Fibroblast of lung (primary cell): ENCODE measurements around the gene FHDC1. TPM values are rescaled to one million over a fixed set of nuclear protein-coding genes. Genes with fewer than 3 reads are reported as not detected.
A peak's percentile ranks its signal among the peaks of the same experiment; 100 is the strongest.

ENCODE experiments used
- DNase-seq, 2 donors: peaks; one replicate each; pipeline versions ENCODE4 v3.0.0 to v3.0.0-alpha.2; 2010; ENCODE audit warnings: low read depth in 2 of 2
- H2AFZ ChIP-seq: 2 replicates; pipeline ENCODE4 v1.5.1; 2012; ENCODE audit warnings: low read length, control low read depth, inconsistent platforms
- H3K27ac ChIP-seq: 2 replicates; pipeline ENCODE4 v1.5.1; 2011; ENCODE audit warnings: low read length, control low read depth; ENCODE audit not compliant: insufficient read depth
- H3K27me3 ChIP-seq: 2 replicates; pipeline ENCODE4 v1.5.1; 2011; ENCODE audit warnings: mild to moderate bottlenecking, low read length; ENCODE audit not compliant: control insufficient read depth, insufficient read depth
- H3K36me3 ChIP-seq: 2 replicates; pipeline ENCODE4 v1.5.1; 2011; ENCODE audit warnings: low read length; ENCODE audit not compliant: control insufficient read depth, insufficient read depth
- H3K4me1 ChIP-seq: 2 replicates; pipeline ENCODE4 v1.5.1; 2011; ENCODE audit warnings: low read length; ENCODE audit not compliant: control insufficient read depth, insufficient read depth; ENCODE audit errors: extremely low read depth
- H3K4me2 ChIP-seq: 2 replicates; pipeline ENCODE4 v1.5.1; 2011; ENCODE audit warnings: low read length, control low read depth; ENCODE audit not compliant: insufficient read depth; ENCODE audit errors: extremely low read depth
- H3K4me3 ChIP-seq, 4 experiments: fragments of 200-600 bp in 1 of 4; sonication (generic) in 1 of 4; replicated peaks in 1 of 4; 2 replicates each; pipeline ENCODE4 v1.5.1; 2011 to 2016; ENCODE audit warnings: low read length in 4 of 4, low read depth in 3 of 4, mild to moderate bottlenecking in 3 of 4, control low read depth in 2 of 4, inconsistent platforms in 1 of 4, mixed read lengths in 1 of 4; ENCODE audit not compliant: insufficient read depth in 1 of 4; ENCODE audit errors: control extremely low read depth in 1 of 4
- H3K79me2 ChIP-seq: 2 replicates; pipeline ENCODE4 v1.5.1; 2012; ENCODE audit warnings: mild to moderate bottlenecking, low read length, inconsistent platforms; ENCODE audit not compliant: control insufficient read depth, insufficient read depth
- H3K9ac ChIP-seq: 2 replicates; pipeline ENCODE4 v1.5.1; 2011; ENCODE audit warnings: mild to moderate bottlenecking, low read length, control low read depth; ENCODE audit not compliant: insufficient read depth
- H3K9me3 ChIP-seq: 2 replicates; pipeline ENCODE4 v1.5.1; 2012; ENCODE audit warnings: low read depth, low read length; ENCODE audit not compliant: control insufficient read depth, insufficient read depth
- H4K20me1 ChIP-seq: 2 replicates; pipeline ENCODE4 v1.5.1; 2011; ENCODE audit warnings: low read length; ENCODE audit not compliant: control insufficient read depth, insufficient read depth; ENCODE audit errors: extremely low read depth
- EZH2 ChIP-seq: IDR thresholded peaks from 2 replicates; pipeline ENCODE4 v1.5.1; 2012; ENCODE audit warnings: low read length, control low read depth, mild to moderate bottlenecking; ENCODE audit errors: missing control alignments
- polyA plus RNA-seq, 2 donors: library from polyadenylated mRNA; depleted of rRNA in 1 of 2; stranded (reverse) in 1 of 2; unstranded in 1 of 2; fragments of >200 nt; gene quantifications; 2 replicates each; pipeline ENCODE4 v1.2.1, GENCODE V29; 2011 to 2012; ENCODE audit warnings: missing spikeins in 1 of 2
- total RNA-seq: library from RNA; depleted of rRNA; stranded (reverse); fragments of >200 nt; gene quantifications from 2 replicates; pipeline ENCODE4 v1.2.1, GENCODE V29; 2014
- TF ChIP-seq, protein P1 (sequence below), 2 donors: IDR thresholded peaks in 1 of 2; conservative IDR thresholded peaks in 1 of 2; 1 replicate in 1 of 2; 2 replicates in 1 of 2; pipeline ENCODE4 v1.5.1; 2011 to 2012; ENCODE audit warnings: low read length in 2 of 2, control low read depth in 1 of 2, inconsistent platforms in 1 of 2, low read depth in 1 of 2, mild to moderate bottlenecking in 1 of 2

Gene FHDC1
- total and polyA plus RNA-seq, 2 donors (not counting 1 experiment from before 2014, with no cell fraction given) = 0.14 to 0.33 TPM

DNA sequence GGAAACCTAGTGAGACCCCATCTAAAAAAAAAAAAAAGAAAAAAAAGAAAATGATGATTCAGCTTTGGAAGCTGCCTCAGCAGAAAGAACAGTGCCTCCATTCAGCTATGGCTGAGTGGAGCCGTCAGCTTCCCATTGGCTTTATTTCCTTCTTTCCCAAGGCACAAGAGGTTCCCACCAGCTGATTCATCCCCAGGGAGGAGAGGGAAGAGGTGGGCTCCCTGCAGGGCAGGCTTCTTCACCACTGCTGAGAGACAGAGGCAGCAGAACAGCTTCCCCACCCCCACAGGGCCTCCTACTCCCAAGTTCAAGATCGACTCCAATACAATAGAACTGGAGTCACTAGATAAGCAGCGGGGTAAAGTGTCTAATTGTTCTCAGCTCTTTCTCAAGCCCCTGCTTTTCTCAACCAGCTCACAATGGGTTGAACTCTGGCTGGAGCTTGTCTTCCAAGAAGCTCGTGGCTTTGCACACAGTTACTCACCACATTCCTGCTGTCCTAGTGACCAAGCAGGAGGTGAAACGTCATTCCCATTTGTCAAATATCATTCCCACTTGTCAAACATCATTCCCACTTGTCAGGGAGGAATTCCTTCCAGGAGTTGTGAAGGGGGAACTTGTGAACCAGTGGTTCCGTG is 47.8 kb downstream of the FHDC1 start:
- peaks cover 3% of the 10 kb centered on the region for H3K4me1 ChIP-seq
- H3K27ac ChIP-seq = no peak overlapping the region
- H3K4me2 ChIP-seq = no peak overlapping the region
- no peaks in the 10 kb centered on the region for H3K36me3 ChIP-seq
- H3K4me3 ChIP-seq = no peak overlapping the region
- DNase-seq = peak; percentile 21 to 94
- no peak overlapping the region for H3K9ac ChIP-seq
- TF ChIP-seq EZH2 = no peak
- TF ChIP-seq, protein P1, sequence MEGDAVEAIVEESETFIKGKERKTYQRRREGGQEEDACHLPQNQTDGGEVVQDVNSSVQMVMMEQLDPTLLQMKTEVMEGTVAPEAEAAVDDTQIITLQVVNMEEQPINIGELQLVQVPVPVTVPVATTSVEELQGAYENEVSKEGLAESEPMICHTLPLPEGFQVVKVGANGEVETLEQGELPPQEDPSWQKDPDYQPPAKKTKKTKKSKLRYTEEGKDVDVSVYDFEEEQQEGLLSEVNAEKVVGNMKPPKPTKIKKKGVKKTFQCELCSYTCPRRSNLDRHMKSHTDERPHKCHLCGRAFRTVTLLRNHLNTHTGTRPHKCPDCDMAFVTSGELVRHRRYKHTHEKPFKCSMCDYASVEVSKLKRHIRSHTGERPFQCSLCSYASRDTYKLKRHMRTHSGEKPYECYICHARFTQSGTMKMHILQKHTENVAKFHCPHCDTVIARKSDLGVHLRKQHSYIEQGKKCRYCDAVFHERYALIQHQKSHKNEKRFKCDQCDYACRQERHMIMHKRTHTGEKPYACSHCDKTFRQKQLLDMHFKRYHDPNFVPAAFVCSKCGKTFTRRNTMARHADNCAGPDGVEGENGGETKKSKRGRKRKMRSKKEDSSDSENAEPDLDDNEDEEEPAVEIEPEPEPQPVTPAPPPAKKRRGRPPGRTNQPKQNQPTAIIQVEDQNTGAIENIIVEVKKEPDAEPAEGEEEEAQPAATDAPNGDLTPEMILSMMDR (conservative IDR thresholded peaks at IDR 0.05 in 1 of 2, IDR thresholded peaks at IDR 0.05 in 1 of 2; ENCODE audit: low read depth in 1 of 2, low read length in 2 of 2) = no peak
- H3K79me2 ChIP-seq = no peaks in the 10 kb centered on the region
- no peaks in the 10 kb centered on the region for H3K9me3 ChIP-seq
- H4K20me1 ChIP-seq = no peaks in the 10 kb centered on the region
- H2AFZ ChIP-seq = no peak overlapping the region
- no peaks in the 10 kb centered on the region for H3K27me3 ChIP-seq

DNA sequence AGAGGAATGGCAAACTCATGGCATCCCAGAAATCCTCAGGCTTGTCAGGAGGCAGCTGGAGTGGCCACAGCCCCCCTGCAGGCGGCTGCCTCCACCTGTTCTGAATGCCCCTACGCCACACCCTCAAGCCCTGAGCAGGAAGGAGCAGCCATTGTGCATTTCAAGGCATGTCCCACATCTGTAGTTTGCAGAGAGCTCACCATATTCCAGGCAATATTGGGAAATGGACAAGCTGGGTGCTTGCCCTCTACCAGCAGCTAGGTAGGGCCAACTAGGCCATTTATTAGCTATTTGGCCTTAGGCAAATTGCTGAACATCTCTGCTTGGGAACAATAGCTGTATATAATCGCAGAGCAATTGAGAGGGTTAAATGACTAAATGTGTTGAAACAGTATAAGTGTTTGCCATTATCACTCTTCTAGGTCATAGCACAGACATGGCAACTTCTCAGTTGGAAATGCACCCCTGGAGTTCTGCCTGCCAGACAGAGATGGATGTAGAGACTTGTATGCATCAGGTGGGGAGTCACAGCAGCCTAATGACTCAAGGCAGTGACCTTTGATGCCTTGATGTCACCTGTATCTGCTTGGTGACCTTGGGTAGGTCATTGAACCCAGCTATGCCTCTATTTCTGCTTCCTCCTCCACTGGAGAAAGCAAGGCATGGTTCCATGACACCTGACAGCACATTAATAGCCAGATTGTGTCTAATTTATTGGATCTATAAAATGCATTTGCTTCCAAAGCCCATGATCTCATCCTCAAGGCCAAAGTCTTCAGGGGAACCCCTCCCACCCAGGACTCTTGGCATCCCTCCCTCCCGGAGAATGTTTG is 52.8 kb downstream of the FHDC1 start:
- no peak overlapping the region for H3K4me2 ChIP-seq
- no peaks in the 10 kb centered on the region for H3K36me3 ChIP-seq
- no peak overlapping the region for H2AFZ ChIP-seq
- H3K9me3 ChIP-seq = no peaks in the 10 kb centered on the region
- TF ChIP-seq EZH2 = no peak
- TF ChIP-seq, protein P1 (conservative IDR thresholded peaks at IDR 0.05 in 1 of 2, IDR thresholded peaks at IDR 0.05 in 1 of 2; ENCODE audit: low read depth in 1 of 2, low read length in 2 of 2) = no peak
- H3K4me1 ChIP-seq = peaks cover under 1% of the 10 kb centered on the region
- no peak overlapping the region for H3K27ac ChIP-seq
- DNase-seq = no peak
- H4K20me1 ChIP-seq = no peaks in the 10 kb centered on the region
- H3K9ac ChIP-seq = no peak overlapping the region
- no peaks in the 10 kb centered on the region for H3K27me3 ChIP-seq
- no peaks in the 10 kb centered on the region for H3K79me2 ChIP-seq
- H3K4me3 ChIP-seq = no peak overlapping the region

DNA sequence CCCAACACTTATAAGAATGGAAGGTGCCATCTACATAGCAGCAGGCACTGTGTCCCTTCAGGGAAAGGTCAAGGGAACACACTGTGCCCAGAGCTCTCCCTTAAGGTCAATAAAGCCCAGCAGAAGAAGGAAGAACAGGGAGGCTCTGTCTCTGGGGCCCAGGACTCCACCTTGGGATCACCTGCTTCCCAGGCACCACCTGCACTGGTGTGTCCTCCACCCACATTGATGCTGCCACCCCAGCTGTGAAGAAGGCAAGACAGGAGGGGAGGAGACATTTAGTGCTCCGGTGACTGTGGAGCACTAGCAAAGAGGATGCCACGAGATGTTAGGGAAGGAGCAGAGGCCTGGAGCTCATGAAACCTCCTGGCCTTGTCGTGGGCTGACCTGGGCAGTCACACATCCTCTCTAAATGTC is 53.4 kb downstream of the FHDC1 start:
- no peak for TF ChIP-seq EZH2
- TF ChIP-seq, protein P1 (conservative IDR thresholded peaks at IDR 0.05 in 1 of 2, IDR thresholded peaks at IDR 0.05 in 1 of 2; ENCODE audit: low read depth in 1 of 2, low read length in 2 of 2) = no peak
- no peaks in the 10 kb centered on the region for H3K79me2 ChIP-seq
- no peak overlapping the region for H3K4me3 ChIP-seq
- H2AFZ ChIP-seq = no peak overlapping the region
- H3K9ac ChIP-seq = no peak overlapping the region
- no peaks in the 10 kb centered on the region for H3K4me1 ChIP-seq
- H3K4me2 ChIP-seq = no peak overlapping the region
- no peak for DNase-seq
- H3K9me3 ChIP-seq = no peaks in the 10 kb centered on the region
- H3K36me3 ChIP-seq = no peaks in the 10 kb centered on the region
- H3K27ac ChIP-seq = no peak overlapping the region
- no peaks in the 10 kb centered on the region for H3K27me3 ChIP-seq
- no peaks in the 10 kb centered on the region for H4K20me1 ChIP-seq
